Measurements from ENCODE around the gene SLC13A3. TPM values are rescaled to one million over a fixed set of nuclear protein-coding genes. Genes with fewer than 3 reads are reported as not detected.

SLC13A3 gene
- total RNA-seq, 1 experiment from 2014 or later, result 0.39 TPM

DNA sequence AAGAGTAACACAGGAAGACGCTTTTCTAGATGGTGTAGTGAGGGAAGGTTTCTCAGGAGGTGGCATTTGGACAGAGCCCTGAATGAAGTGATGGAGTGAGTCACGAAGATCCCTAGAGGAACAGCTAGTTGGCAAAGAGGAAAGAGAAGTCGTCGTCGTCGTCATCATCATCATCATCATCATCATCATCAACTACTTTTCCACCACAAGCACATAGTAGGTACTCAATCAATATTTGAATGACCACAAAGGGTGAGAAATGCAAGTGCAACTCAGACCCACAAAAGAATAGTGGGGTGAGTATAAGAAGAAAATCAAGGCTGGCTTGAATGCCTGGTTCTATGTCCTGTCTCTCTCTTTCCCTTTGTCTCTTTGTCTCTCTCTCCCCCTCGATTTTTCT lies 72.5 kb downstream of the SLC13A3 start:
- intact Hi-C loops (cut with micrococcal nuclease; ENCODE audit: unreplicated experiment), result no loop called here

DNA sequence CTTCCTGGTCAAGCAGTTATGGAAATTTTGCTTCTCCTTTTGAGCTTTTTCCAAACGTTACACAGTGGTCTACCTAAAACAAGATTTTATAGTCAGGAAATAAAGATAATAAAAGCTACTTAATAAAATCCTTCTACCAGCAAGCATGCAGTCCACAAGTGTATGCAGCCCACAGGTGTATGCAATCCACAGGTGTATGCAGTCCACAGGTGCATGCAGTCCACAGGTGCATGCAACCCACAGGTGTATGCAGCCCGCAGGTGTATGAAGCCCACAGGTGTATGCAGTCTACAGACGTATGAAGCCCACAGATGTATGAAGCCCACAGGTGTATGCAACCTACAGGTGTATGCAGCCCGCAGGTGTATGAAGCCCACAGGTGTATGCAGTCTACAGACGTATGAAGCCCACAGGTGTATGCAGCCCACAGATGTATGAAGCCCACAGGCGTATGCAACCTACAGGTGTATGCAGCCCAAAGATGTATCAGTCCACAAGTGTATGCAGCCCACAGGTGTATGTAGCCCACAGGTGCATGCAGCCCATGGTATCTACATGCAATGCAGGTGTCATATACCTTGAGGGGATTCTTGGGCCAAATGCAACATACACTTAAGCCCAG lies 74.4 kb downstream of the SLC13A3 start:
- no peak overlapping the region for H3K27ac Mint-ChIP-seq (ENCODE audit: unreplicated experiment)

More for the DNA sequence above, 72.5 kb downstream of the SLC13A3 start:
- Histone ChIP-seq H3K36me3 (ENCODE audit: control insufficient read depth, insufficient read depth, low read length) (no peaks in the 10 kb centered on the region), H3K4me3 (ENCODE audit: low read depth, low read length) (no peak overlapping the region), H3K4me1 (no peaks in the 10 kb centered on the region), H3K9me3 (no peaks in the 10 kb centered on the region), H3K27me3 (replicated peaks; ENCODE audit: control insufficient read depth, insufficient read depth, low read length) (no peaks in the 10 kb centered on the region; the same call in 1 of the 2 replicates)
- BruUV-seq (replicated peaks), result no TSS peak
- Mint-ChIP-seq H3K4me1 (ENCODE audit: low read depth, unreplicated experiment) (no peaks in the 10 kb centered on the region), H3K36me3 (ENCODE audit: insufficient read depth, unreplicated experiment) (no peaks in the 10 kb centered on the region), H3K9me3 (ENCODE audit: unreplicated experiment) (no peaks in the 10 kb centered on the region), H3K27ac (ENCODE audit: unreplicated experiment) (no peak overlapping the region), H3K27me3 (ENCODE audit: insufficient read depth, unreplicated experiment) (peaks cover 6% of the 10 kb centered on the region), H3K4me3 (ENCODE audit: unreplicated experiment) (no peak overlapping the region)
- CTCF ChIA-PET, result no interaction called here
- TF ChIP-seq, protein P1, sequence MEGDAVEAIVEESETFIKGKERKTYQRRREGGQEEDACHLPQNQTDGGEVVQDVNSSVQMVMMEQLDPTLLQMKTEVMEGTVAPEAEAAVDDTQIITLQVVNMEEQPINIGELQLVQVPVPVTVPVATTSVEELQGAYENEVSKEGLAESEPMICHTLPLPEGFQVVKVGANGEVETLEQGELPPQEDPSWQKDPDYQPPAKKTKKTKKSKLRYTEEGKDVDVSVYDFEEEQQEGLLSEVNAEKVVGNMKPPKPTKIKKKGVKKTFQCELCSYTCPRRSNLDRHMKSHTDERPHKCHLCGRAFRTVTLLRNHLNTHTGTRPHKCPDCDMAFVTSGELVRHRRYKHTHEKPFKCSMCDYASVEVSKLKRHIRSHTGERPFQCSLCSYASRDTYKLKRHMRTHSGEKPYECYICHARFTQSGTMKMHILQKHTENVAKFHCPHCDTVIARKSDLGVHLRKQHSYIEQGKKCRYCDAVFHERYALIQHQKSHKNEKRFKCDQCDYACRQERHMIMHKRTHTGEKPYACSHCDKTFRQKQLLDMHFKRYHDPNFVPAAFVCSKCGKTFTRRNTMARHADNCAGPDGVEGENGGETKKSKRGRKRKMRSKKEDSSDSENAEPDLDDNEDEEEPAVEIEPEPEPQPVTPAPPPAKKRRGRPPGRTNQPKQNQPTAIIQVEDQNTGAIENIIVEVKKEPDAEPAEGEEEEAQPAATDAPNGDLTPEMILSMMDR (IDR thresholded peaks at IDR 0.05; ENCODE audit: insufficient read depth in 1 of 2, low read depth in 1 of 2, low read length in 1 of 2, severe bottlenecking in 1 of 2, unreplicated experiment in 1 of 2), result no peak
- DNase-seq, result no peak
- POLR2A ChIA-PET, result no interaction called here

DNA sequence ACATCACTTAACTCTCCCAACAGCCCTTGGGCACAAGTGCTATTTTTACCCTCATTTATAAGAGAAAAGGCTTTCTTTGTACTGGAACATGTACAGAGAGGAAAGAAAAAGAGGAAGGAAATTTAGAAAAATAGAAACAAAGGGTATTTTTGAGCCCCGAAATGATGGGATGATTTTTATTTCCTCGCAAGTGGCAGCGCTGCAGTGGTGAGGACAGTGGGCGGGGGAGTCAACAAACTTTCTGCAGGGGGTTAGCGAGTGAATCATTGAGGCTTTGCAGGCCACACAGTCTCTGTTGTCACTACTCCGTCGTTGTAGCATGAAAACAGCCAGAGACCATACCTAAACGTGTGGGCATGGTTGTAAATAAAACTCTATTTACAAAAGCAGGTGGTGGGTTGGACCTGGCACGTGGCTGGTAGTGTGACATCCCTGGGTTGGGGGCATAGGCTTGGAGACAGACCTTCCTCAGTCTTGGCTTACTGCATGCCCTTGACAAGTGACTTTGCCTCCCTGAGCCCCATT lies 75.3 kb downstream of the SLC13A3 start:
- H3K27me3 Mint-ChIP-seq (ENCODE audit: insufficient read depth, unreplicated experiment), result peaks cover 6% of the 10 kb centered on the region
- CTCF ChIA-PET, result interaction anchor here (1.0 kb wide), 1 partner anchor 13 kb away, joined by 3 read pairs; no protein-coding TSS in a partner anchor
- peak in 1 of 2 experiments; percentile 30 for DNase-seq
- H3K9me3 Mint-ChIP-seq (ENCODE audit: unreplicated experiment), result no peaks in the 10 kb centered on the region
- Histone ChIP-seq H3K27me3 (replicated peaks; ENCODE audit: control insufficient read depth, insufficient read depth, low read length) (no peaks in the 10 kb centered on the region), H3K36me3 (ENCODE audit: control insufficient read depth, insufficient read depth, low read length) (no peaks in the 10 kb centered on the region), H3K4me3 (ENCODE audit: low read depth, low read length) (no peak overlapping the region), H3K4me1 (no peaks in the 10 kb centered on the region), H3K9me3 (no peaks in the 10 kb centered on the region)
- H3K4me1 Mint-ChIP-seq (ENCODE audit: low read depth, unreplicated experiment), result no peaks in the 10 kb centered on the region
- TF ChIP-seq, protein P1 (IDR thresholded peaks at IDR 0.05; ENCODE audit: insufficient read depth in 1 of 2, low read depth in 1 of 2, low read length in 1 of 2, severe bottlenecking in 1 of 2, unreplicated experiment in 1 of 2), result no peak
- POLR2A ChIA-PET, result no interaction called here
- H3K4me3 Mint-ChIP-seq (ENCODE audit: unreplicated experiment), result no peak overlapping the region
- no TSS peak for BruUV-seq (replicated peaks)
- H3K27ac Mint-ChIP-seq (ENCODE audit: unreplicated experiment), result no peak overlapping the region
- H3K36me3 Mint-ChIP-seq (ENCODE audit: insufficient read depth, unreplicated experiment), result no peaks in the 10 kb centered on the region
- intact Hi-C loops (cut with micrococcal nuclease; ENCODE audit: unreplicated experiment), result no loop called here

More for the DNA sequence above, 74.4 kb downstream of the SLC13A3 start:
- Histone ChIP-seq H3K4me1 (no peaks in the 10 kb centered on the region), H3K9me3 (no peaks in the 10 kb centered on the region), H3K4me3 (ENCODE audit: low read depth, low read length) (no peak overlapping the region), H3K36me3 (ENCODE audit: control insufficient read depth, insufficient read depth, low read length) (no peaks in the 10 kb centered on the region), H3K27me3 (replicated peaks; ENCODE audit: control insufficient read depth, insufficient read depth, low read length) (no peaks in the 10 kb centered on the region)
- peak in 1 of 2 experiments; percentile 33 for DNase-seq
- POLR2A ChIA-PET, result no interaction called here
- TF ChIP-seq, protein P1 (IDR thresholded peaks at IDR 0.05; ENCODE audit: insufficient read depth in 1 of 2, low read depth in 1 of 2, low read length in 1 of 2, severe bottlenecking in 1 of 2, unreplicated experiment in 1 of 2), result no peak
- Mint-ChIP-seq H3K36me3 (ENCODE audit: insufficient read depth, unreplicated experiment) (no peaks in the 10 kb centered on the region), H3K4me1 (ENCODE audit: low read depth, unreplicated experiment) (no peaks in the 10 kb centered on the region), H3K9me3 (ENCODE audit: unreplicated experiment) (no peaks in the 10 kb centered on the region), H3K27me3 (ENCODE audit: insufficient read depth, unreplicated experiment) (peaks cover 6% of the 10 kb centered on the region), H3K4me3 (ENCODE audit: unreplicated experiment) (no peak overlapping the region)
- BruUV-seq (replicated peaks), result no TSS peak
- CTCF ChIA-PET, result no interaction called here
- intact Hi-C loops (cut with micrococcal nuclease; ENCODE audit: unreplicated experiment), result no loop called here
